OCI-LY7 (cell line): ENCODE results near the gene LRRC56. TPM values are rescaled to one million over a fixed set of nuclear protein-coding genes. Genes with fewer than 3 reads are reported as not detected.

Source experiments
- BruUV-seq: library from RNA; stranded (reverse); fragments of 400-500 nt; replicated peaks from 2 replicates; lab custom pipeline; 2021; lab: Mats Ljungman, UMichigan
- CTCF ChIA-PET: fragments of 300-600 bp; sonication (Branson Sonifier 250); formaldehyde crosslinking; loops from one replicate; lab custom pipeline; 2022; ENCODE audit warnings: antibody characterized with exemption; ENCODE audit not compliant: unreplicated experiment; lab: Charles Lee
- POLR2A ChIA-PET: fragments of 300-600 bp; sonication (Branson Sonifier 250); formaldehyde crosslinking; loops from one replicate; lab custom pipeline; 2022; ENCODE audit warnings: antibody characterized with exemption; lab: Charles Lee
- DNase-seq: peaks from one replicate; pipeline ENCODE4 v3.0.0-alpha.2; 2015; ENCODE audit warnings: low spot score
- H2AFZ ChIP-seq: fragments of 200-600 bp; sonication (generic), shearing (Covaris generic); 2 replicates; pipeline ENCODE4 v1.6.1; 2014; ENCODE audit warnings: mild to moderate bottlenecking, antibody characterized with exemption, low read length, moderate library complexity
- H3K27ac ChIP-seq: fragments of 200-600 bp; sonication (generic); 2 replicates; pipeline ENCODE4 v1.5.1; 2014; ENCODE audit warnings: mixed run types, low read depth, mild to moderate bottlenecking, moderate library complexity, low read length, inconsistent platforms; ENCODE audit not compliant: poor library complexity, severe bottlenecking
- H3K36me3 ChIP-seq: fragments of 200-600 bp; sonication (generic); 2 replicates; pipeline ENCODE4 v1.6.1; 2014; ENCODE audit warnings: mild to moderate bottlenecking, antibody characterized with exemption, low read length, moderate library complexity, mixed read lengths; ENCODE audit not compliant: insufficient read depth
- H3K4me1 ChIP-seq: fragments of 200-600 bp; sonication (generic); 2 replicates; pipeline ENCODE4 v1.5.1; 2014; ENCODE audit warnings: mild to moderate bottlenecking, low read length; ENCODE audit not compliant: insufficient read depth, poor library complexity, severe bottlenecking
- H3K4me2 ChIP-seq: fragments of 200-600 bp; sonication (generic); 2 replicates; pipeline ENCODE4 v1.6.1; 2014; ENCODE audit warnings: mild to moderate bottlenecking, low read length
- H3K4me3 ChIP-seq: fragments of 200-600 bp; sonication (generic); 2 replicates; pipeline ENCODE4 v1.5.1; 2014; ENCODE audit warnings: mild to moderate bottlenecking, low read depth, low read length; ENCODE audit not compliant: poor library complexity, severe bottlenecking
- H3K79me2 ChIP-seq: fragments of 200-600 bp; sonication (generic); 2 replicates; pipeline ENCODE4 v1.6.1; 2016; ENCODE audit warnings: low read depth, mild to moderate bottlenecking, low read length, moderate library complexity, mixed read lengths; ENCODE audit not compliant: insufficient read depth
- H3K9me2 ChIP-seq: fragments of 200-600 bp; sonication (generic); 2 replicates; pipeline ENCODE4 v1.6.1; 2016; ENCODE audit warnings: mild to moderate bottlenecking, low read length, mixed read lengths; ENCODE audit not compliant: insufficient read depth
- H3K9me3 ChIP-seq: fragments of 200-600 bp; sonication (generic); 2 replicates; pipeline ENCODE4 v1.6.1; 2014; ENCODE audit warnings: mild to moderate bottlenecking, mixed run types, low read length, mixed read lengths
- H4K20me1 ChIP-seq: fragments of 200-600 bp; sonication (generic); 2 replicates; pipeline ENCODE4 v1.6.1; 2014; ENCODE audit warnings: mild to moderate bottlenecking, antibody characterized with exemption, low read length, moderate library complexity, mixed read lengths; ENCODE audit not compliant: insufficient read depth
- EZH2phosphoT487 ChIP-seq: fragments of 200-600 bp; sonication (generic); IDR thresholded peaks from 2 replicates; pipeline ENCODE4 v1.6.1; 2018; ENCODE audit warnings: low read depth, borderline replicate concordance, mild to moderate bottlenecking, mixed run types, antibody characterized with exemption, low read length, moderate library complexity, mixed read lengths
- intact Hi-C: fragments of 100-400 bp; cut with micrococcal nuclease; formaldehyde crosslinking; loops from one replicate; pipeline ENCODE4 v1.10.0; 2022; ENCODE audit not compliant: unreplicated experiment
- total RNA-seq, 2 experiments: library from RNA; depleted of rRNA in 1 of 2; stranded (reverse); fragments of >200 nt in 1 of 2; shearing (Covaris generic) in 1 of 2; gene quantifications; 2 replicates each; pipeline ENCODE4 v1.2.3, GENCODE V29; 2014 to 2022
- TF ChIP-seq, protein P1 (sequence below): fragments of 200-600 bp; sonication (generic); conservative IDR thresholded peaks from 2 replicates; pipeline ENCODE4 v1.5.1; 2014; ENCODE audit warnings: mild to moderate bottlenecking, antibody characterized with exemption, low read length, moderate library complexity, mixed read lengths

Gene LRRC56
- total RNA-seq, 2 experiments from 2014 or later, result 1.6 to 2.5 TPM

DNA sequence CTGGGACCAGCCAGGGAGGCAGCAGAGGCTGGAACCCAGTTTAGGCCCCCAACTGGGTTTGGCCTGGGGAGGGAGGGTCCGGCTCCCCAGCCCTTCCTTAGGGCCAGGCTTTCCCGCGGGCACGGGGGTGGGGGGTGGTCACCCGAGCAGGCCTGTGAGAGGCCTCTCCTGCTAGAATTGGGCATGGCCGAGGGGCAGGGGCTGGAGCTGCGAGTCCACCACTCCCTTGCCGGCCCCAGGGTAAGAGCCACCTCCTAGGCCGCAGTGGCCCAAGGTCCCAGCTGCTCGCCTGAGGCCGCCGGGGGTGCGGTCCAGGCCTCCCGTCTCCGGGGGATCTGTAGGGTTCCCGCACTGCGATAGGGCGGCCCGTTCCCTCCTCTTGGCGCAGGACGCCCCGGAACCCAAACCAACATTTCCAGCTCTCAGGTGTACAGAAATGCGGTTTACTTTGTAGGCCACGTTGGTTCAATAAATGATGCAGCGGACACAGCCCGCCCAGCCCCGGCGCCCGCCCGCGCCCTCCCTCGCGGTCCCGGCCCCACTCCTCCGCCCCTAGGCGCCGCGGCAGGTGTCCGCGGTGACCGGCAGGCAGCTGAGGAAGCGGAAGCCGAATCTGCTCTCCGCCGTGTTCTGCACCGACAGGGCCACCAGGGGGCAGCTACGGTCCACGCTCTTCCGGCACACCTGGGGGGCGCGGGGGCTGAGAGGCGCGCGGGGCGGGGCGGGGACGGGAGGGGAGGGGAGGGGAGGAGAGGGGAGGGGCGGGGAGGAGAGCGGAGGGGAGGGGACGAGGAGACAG is 17.3 kb downstream of the LRRC56 start:
- Histone ChIP-seq H2AFZ (no peak overlapping the region; the same call in 1 of the 2 replicates), H3K9me3 (no peaks in the 10 kb centered on the region), H3K4me1 (peaks cover 29% of the 10 kb centered on the region), H3K27ac (no peak overlapping the region), H3K79me2 (no peaks in the 10 kb centered on the region), H3K4me2 (peak overlapping the region; percentile 93), H3K4me3 (peak overlapping the region; percentile 41), H3K9me2 (no peaks in the 10 kb centered on the region), H3K36me3 (no peaks in the 10 kb centered on the region), H4K20me1 (no peaks in the 10 kb centered on the region)
- intact Hi-C loops, result loop anchor here (5.0 kb wide), 1 partner anchor 168 kb away; no protein-coding TSS in a partner anchor
- POLR2A ChIA-PET, result interaction anchor here (1.0 to 1.1 kb wide), 2 partner anchors 21 to 140 kb away, joined by 3 to 4 read pairs; partner anchors contain the start of gene SIGIRR
- no peak for TF ChIP-seq EZH2phosphoT487
- TF ChIP-seq, protein P1, sequence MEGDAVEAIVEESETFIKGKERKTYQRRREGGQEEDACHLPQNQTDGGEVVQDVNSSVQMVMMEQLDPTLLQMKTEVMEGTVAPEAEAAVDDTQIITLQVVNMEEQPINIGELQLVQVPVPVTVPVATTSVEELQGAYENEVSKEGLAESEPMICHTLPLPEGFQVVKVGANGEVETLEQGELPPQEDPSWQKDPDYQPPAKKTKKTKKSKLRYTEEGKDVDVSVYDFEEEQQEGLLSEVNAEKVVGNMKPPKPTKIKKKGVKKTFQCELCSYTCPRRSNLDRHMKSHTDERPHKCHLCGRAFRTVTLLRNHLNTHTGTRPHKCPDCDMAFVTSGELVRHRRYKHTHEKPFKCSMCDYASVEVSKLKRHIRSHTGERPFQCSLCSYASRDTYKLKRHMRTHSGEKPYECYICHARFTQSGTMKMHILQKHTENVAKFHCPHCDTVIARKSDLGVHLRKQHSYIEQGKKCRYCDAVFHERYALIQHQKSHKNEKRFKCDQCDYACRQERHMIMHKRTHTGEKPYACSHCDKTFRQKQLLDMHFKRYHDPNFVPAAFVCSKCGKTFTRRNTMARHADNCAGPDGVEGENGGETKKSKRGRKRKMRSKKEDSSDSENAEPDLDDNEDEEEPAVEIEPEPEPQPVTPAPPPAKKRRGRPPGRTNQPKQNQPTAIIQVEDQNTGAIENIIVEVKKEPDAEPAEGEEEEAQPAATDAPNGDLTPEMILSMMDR, result peak; percentile 61
- BruUV-seq, result no TSS peak
- CTCF ChIA-PET, result interaction anchor here (0.6 kb wide), 2 partner anchors 170 to 209 kb away, joined by 3 to 9 read pairs; no protein-coding TSS in a partner anchor
- peak; percentile 91 for DNase-seq

DNA sequence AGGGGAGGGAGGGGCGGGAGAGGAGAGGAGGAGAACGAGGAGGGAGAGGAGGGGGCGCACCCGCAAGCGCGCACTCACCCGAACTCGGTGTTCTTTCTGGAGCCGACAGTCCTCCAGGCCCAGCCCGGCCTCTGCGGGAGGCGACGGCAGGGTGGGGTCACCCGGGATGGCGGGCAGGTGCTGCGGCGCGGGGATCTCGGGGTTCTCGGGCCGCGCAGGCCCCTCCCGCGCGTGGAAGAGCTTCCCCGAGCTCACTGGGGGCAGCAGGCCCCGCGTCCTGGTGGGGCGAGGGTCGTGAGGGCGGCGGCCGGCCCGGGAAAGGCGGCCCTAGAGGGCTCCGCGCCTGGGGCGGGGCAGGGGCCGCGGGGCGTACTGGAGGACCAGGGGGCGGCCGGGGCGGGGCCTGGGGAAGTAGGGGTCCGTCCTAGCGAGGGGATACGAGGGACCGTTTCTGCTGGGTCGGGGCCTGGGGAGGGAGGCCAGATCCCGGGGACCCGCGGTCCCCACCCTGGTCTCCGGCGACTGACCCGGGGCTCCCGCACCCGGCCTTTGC is 18.0 kb downstream of the LRRC56 start:
- intact Hi-C loops, result loop anchor here (5.0 kb wide), 1 partner anchor 167 kb away; no protein-coding TSS in a partner anchor
- CTCF ChIA-PET, result interaction anchor here (0.6 kb wide), 1 partner anchor 209 kb away, joined by 3 read pairs; no protein-coding TSS in a partner anchor
- no peaks in the 10 kb centered on the region for H3K79me2 ChIP-seq
- peak overlapping the region; percentile 93 for H3K4me2 ChIP-seq
- peak overlapping the region; percentile 66 for H3K4me3 ChIP-seq
- no peaks in the 10 kb centered on the region for H4K20me1 ChIP-seq
- no peaks in the 10 kb centered on the region for H3K36me3 ChIP-seq
- H3K9me2 ChIP-seq, result no peaks in the 10 kb centered on the region
- H2AFZ ChIP-seq, result no peak overlapping the region
- no peaks in the 10 kb centered on the region for H3K9me3 ChIP-seq
- H3K27ac ChIP-seq, result no peak overlapping the region
- BruUV-seq, result no TSS peak
- POLR2A ChIA-PET, result interaction anchor here (1.0 to 1.1 kb wide), 2 partner anchors 20 to 141 kb away, joined by 3 to 4 read pairs; partner anchors contain the start of gene SIGIRR
- H3K4me1 ChIP-seq, result peaks cover 34% of the 10 kb centered on the region
- TF ChIP-seq, protein P1, result no peak
- TF ChIP-seq EZH2phosphoT487, result no peak
- no peak for DNase-seq
